SKM-1 treated with dmso at 0.1 percent for 144 hours (cell line): Measurements from ENCODE around the gene CNNM4.

Experiments used
- DNase-seq: peaks from one replicate; lab custom pipeline; 2025; ENCODE audit not compliant: unreplicated experiment; lab: John Stamatoyannopoulos, UW

CNNM4 gene

GRCh38 chr2:96760036-96760985, at the start of gene CNNM4:
Gene CNNM4, plus strand, starts transcription at chr2:96760902. Its CDS starts 98 bp downstream, at chr2:96761000.
- DNase-seq = peak; percentile 92

GRCh38 chr2:96710985-96711384, 49.7 kb upstream of the CNNM4 start:
- DNase-seq = no peak

GRCh38 chr2:96715658-96716057, 45.0 kb upstream of the CNNM4 start:
- DNase-seq = no peak

- no peak for DNase-seq
Observed at GRCh38 chr2:96716388-96716787, 44.3 kb upstream of the CNNM4 start.

DNA sequence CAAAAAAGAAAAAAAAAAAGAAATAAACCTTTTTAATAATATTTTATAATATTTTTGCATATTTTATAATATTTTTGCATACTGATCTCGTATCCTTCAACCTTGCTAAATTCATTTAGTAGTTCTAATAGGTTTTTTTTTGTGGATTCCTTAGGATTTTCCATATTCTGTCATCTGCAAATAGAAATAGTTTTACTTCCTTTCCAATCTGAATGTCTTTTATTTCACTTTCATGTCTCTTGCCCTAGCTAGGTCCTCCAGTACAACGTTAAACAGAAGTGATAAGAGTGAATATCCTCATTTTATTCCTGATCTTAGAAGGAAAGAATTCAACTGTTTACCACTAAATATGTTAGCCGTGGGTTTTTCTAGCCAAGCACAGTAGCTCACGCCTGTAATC, 34.6 kb upstream of the CNNM4 start:
- no peak for DNase-seq

GRCh38 chr2:96727431-96727830, 33.3 kb upstream of the CNNM4 start:
- DNase-seq = peak; percentile 7

GRCh38 chr2:96729748-96730147, 31.0 kb upstream of the CNNM4 start:
- no peak for DNase-seq

GRCh38 chr2:96730212-96730611, 30.5 kb upstream of the CNNM4 start:
- no peak for DNase-seq

DNA sequence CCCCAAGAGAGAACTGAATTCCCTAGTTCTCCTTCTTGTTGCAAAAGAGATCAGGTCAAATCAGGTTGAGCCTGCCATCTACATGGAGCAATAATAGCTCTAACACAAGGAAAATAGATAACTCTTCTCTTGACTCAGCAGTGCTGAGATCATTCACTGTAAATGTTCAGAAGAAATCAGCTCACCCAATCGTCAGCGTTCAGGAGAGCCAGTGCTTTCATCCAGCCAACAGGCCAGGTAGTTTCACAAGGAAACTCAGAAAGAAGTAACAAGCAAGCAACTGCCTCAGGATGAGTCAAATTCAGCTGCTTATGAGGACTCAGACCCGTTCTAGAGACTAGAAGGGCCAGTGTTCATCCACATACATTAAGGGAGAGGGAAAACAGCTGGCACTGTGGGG, 26.8 kb upstream of the CNNM4 start:
- DNase-seq = no peak

DNA sequence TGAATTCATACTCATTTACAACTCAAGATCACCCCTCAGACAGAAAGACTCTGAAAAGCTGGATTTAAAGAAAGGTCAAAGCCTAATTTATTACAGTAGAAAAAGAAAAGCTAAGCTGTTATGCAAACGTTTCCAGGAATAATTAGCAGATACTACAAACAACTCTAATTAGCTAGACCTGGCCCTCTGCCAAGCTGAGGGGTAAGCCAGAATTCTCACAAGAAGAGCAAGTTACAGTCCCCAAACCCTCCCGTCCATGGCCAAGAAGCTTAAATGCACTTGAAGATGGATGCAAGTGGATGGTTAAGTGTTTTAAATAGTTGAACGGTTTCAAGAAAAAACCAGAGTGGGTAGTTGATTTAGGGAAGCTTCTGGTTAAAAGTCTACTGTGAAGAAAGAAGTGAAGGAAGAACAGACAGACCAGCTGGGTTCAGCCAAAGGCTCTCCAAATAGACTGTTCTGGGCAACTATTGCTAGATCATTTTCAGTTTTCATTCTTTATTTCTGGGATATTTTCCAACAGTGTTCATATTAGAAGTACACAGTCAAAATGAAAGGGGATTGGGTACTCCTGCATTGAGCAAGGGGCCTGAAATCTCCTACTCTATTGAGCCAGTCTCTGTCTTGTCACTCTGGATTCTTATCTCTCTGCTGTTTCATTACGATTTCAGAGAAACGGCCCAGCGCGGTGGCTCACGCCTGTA, 25.7 kb upstream of the CNNM4 start:
- DNase-seq = no peak

- no peak for DNase-seq
Observed at GRCh38 chr2:96737251-96737650, 23.5 kb upstream of the CNNM4 start.

DNA sequence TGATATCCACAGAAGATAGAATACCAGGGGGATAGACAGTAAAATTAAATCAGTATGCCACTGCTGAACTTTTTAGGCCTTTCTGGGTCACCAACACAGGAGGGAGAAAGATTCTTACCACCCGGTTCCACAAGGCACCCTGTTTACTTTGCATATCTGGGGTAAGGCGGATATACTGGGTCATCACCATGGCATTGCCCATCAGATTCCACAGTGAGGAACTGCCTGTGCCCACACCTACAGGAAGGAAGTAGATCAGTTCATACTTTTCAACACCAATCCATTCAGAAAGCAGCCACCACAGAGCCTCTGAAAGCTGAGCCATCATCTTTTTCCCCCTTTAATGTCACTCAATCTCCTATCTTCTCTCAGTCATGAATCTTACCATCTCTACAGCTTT, 22.9 kb upstream of the CNNM4 start:
- DNase-seq = no peak

DNA sequence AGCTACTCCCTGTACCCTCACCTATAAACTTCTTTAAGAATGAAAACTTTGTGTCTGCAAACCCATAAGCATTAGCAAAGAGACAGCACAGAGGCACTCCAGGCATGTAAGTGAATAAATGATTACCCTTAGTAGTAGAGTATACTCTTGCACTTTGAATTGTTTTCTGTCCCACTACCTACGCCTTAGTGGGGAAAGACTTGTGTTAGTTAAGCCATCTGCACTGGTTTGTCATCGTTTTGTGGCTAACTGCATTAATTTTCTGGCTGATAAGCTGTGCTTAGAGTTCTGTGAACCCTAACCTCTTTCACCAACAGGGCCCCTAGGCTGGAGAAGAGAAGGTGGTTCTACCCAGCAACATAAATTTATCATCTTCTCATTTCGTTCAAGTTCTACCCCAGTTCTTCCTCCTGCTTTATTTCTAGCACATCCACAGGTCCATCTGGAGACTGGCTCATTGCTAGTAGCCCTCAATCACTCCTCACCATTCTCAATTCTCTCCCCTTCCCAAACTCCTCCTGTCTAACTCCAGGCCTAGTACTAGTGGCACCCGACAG, 21.5 kb upstream of the CNNM4 start:
- no peak for DNase-seq

DNA sequence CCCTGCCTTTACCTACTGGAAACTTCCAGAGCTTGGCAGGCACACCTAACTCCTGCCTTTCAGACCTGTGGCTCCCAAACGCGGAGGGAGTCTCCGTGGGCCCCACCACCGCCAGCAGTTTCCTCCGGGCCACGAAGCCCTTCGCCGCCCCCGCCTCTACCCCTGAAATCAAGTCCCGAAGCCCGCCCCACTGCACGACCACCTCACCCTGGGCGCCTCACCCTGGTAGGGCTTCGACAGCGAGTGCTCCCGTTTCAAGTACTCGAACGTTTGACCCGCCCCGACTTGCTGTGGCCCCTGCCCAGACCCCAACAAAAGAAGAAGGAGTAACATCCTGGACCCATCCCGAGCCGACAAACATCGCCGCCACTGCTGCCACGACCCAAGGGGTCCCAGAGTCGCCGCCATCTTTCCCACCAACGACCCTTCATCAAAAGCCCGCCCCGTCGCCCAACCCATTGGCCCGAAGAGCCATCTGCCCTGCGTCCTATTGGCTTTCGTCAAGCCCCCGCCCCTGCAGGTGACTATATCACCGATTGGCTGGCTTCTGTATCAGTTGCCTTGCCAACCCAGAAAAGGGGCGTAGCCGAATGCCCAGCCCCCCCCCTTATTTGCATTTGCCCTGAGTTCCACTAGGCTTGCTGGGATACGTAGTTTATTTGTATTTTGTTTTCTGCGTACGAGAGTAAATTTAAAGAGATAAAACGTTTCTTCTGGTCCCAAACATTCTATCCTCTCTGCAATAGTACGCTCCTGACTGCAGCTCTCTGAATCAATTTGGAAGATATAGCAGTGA, 20.9 kb upstream of the CNNM4 start, which contains the start of gene LMAN2L:
Gene LMAN2L (minus strand): TSS at position 432 of the 796 bp plus-strand sequence. CDS start 24 bp downstream, at position 408.
- DNase-seq = peak; percentile 96

- DNase-seq = no peak
Observed at GRCh38 chr2:96747061-96747617, 13.6 kb upstream of the CNNM4 start.

DNA sequence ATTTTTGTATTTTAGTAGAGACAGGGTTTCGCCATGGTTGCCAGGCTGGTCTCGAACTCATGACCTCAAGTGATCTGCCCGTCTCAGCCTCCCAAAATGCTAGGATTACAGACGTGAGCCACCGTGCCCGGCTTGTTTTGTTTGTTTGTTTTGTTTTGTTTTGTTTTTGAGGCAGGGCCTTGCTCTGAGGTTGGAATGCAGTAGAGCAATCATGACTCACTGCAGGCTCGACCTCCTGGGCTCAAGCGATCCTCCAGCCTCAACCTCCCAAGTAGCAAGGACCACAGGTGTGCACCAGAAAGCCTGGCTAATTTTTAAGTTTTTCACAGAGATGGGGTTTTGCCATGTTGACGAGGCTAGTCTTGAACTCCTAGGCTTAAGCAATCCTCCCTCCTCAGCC, 8.9 kb upstream of the CNNM4 start:
- no peak for DNase-seq

DNA sequence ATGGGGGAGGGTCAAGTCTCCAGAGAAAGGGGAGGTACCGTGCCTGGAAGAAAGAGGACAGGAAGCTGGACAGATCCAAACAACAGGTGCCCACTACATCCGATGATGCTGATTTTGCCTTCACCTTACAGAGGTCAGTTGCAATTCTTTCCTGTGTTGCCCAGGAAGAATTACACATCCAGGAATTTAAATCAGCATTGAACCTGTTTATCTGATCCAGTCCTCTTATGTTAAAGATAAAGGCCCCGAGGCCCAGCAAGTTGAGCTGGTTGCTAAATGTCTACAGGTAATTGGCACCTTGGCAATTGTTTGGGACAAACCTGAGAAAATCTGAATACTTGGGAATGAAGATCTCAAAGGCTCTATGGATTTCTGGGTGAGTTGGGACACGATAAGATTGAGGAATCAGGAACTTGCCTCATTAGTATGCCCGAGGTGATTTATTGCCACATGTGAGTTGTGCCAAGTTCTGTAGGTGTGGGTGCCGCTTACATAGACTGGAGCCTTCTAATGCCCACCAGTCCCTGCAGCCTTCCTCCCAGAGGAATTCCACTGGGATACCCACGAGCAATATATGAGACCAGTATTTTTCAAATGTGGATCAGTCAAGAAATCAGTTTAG, 6.9 kb upstream of the CNNM4 start:
- no peak for DNase-seq

GRCh38 chr2:96754317-96754716, 6.4 kb upstream of the CNNM4 start:
- no peak for DNase-seq

DNA sequence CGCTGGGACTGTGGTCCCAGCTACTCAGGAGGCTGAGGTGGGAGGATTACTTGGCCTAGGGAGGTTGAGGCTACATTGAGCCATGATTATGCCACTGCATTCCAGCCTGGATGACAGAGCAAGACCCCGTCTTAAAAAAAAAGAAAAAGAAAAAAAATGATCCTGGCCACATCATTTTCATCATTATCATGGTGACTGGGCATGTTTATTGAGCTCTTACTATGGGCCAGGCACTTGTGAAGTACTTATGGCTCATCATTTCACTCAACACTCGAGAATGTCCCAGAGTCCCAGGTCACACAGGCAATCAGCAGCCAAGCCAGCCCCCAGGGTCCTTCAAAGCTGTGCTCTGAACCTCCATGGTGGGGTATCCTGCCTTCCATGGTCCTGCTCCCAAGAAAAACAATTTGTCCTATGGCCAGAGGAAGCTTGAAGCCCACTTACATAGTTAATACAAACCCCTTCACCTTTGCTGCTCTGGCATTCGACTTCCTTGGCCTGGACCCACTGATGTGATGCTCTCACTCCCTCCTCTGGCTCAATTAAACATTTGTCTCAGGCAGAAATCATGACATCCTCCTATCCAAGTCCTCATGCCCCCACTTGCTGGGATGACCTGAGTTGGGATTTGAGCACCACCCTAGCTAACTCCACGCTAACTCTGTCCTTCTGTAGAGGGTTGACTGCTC, 3.8 kb upstream of the CNNM4 start:
- no peak for DNase-seq

DNA sequence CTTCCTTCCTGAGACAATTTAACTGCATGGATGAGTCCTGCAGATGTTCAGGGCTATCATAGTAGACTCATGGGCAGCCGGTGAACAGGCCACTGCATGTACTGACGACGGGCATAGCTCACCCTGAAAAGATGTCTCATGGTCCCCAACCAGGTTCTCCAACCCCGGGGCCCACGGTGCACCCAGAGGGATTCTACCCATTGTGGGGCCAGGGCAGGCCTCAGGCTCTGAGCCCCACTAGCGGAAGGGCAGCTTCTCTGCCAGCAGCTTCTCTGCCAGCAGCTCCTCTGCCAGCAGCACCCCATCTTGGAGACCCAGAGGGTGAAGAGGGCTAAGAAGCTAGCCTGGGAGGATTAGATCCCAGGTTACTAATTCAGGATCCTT, 3.2 kb upstream of the CNNM4 start:
- no peak for DNase-seq
